Measurements from ENCODE around the gene RAMP3. TPM values are rescaled to one million over a fixed set of nuclear protein-coding genes. Genes with fewer than 3 reads are reported as not detected.
A peak's percentile ranks its signal among the peaks of the same experiment; 100 is the strongest.

Gene RAMP3
- total and polyA plus RNA-seq, 9 of the 15 experiments (the other 6 are each of a cell fraction or from before 2014, with no cell fraction given) = not detected

- TF ChIP-seq TEAD1 (CRISPR knock-in tag; IDR thresholded peaks at IDR 0.05) = no peak
- no peak for TF ChIP-seq TFE3 (CRISPR knock-in tag; IDR thresholded peaks at IDR 0.05)
- TF ChIP-seq DEAF1 (CRISPR knock-in tag; IDR thresholded peaks at IDR 0.05) = no peak
- TF ChIP-seq HSF4 (CRISPR knock-in tag; IDR thresholded peaks at IDR 0.05; ENCODE audit: borderline replicate concordance) = no peak
- no peak for TF ChIP-seq VEZF1 (CRISPR knock-in tag; IDR thresholded peaks at IDR 0.05)
- no peak for TF ChIP-seq TRIM28 (IDR thresholded peaks at IDR 0.05)
- 0 out of 2 replicates have a peak, but pooled peaks have one; percentile 31 for TF ChIP-seq ZNF511 (CRISPR knock-in tag; IDR thresholded peaks at IDR 0.05)
- no peak for TF ChIP-seq RBBP5 (IDR thresholded peaks at IDR 0.05; ENCODE audit: borderline replicate concordance, insufficient read depth, low read length, poor library complexity, severe bottlenecking)
- TF ChIP-seq SIRT6 (IDR thresholded peaks at IDR 0.05; ENCODE audit: low read depth, low read length) = no peak
- TF ChIP-seq EHMT2 (IDR thresholded peaks at IDR 0.05) = peak; percentile 88
- TF ChIP-seq FOXJ3 (CRISPR knock-in tag; IDR thresholded peaks at IDR 0.05) = no peak
- TF ChIP-seq USF2 (CRISPR knock-in tag; IDR thresholded peaks at IDR 0.05) = 0 out of 2 replicates have a peak, but pooled peaks have one; percentile 4
- no peak for TF ChIP-seq DNMT1 (IDR thresholded peaks at IDR 0.05)
- TF ChIP-seq STAT6 (CRISPR knock-in tag; IDR thresholded peaks at IDR 0.05) = no peak
These were observed 67.2 kb downstream of the RAMP3 start (continued) for GRCh38 chr7:45224832-45225231.
